HL-60/S4 (cell line): Measurements from ENCODE around the gene UBE2Q2.

ENCODE experiments used
- in situ Hi-C: fragments of 300-500 bp; cut with MboI; formaldehyde crosslinking; loops from 2 replicates; pipeline ENCODE4 v1.14.3; 2022; ENCODE audit warnings: low sequenced_read_pairs

UBE2Q2 gene

DNA sequence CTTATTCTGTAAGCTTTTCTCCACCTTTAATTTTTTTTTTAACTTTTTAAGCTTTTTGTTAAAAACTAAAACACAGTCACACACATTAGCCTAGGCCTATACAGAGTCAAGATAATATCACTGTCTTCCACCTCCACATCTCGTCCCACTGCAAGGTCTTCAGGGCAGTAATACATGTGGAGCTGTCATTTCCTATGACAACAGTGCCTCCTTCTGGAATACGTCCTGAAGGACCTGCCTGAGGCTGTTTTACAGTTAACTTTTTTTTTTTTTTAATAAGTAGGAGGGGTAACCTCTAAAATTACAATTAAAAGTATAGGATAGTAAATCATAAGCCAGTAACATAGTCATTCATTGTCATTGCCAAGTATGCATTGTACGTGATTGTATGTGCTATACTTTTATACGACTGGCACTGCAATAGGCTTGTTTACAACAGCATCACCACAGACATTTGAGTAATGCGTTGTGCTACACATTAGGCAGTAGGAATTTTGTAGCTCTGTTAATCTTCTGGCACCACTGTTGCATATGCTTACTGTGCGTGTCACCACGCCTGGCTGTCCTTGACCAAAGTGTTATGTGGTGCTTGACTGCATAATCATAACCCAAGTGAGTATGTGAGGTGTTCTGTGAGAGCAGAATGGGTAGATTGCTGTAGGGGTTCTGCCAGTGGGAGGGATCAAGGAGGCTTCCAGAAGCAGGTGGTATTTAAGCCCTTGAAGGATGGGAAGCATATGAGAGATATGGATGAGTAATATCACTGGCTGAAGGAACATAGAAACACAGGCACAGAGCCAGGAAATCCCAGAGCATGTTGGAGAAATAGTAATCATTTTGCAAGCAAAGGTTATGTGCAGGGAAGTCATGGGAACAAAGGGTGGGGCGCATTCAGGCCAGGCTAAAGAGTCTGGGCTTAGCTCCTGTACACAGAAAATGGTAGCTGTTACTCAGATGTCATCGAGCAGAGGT is 78.8 kb downstream of the UBE2Q2 start:
- in situ Hi-C loops = no loop called here

DNA sequence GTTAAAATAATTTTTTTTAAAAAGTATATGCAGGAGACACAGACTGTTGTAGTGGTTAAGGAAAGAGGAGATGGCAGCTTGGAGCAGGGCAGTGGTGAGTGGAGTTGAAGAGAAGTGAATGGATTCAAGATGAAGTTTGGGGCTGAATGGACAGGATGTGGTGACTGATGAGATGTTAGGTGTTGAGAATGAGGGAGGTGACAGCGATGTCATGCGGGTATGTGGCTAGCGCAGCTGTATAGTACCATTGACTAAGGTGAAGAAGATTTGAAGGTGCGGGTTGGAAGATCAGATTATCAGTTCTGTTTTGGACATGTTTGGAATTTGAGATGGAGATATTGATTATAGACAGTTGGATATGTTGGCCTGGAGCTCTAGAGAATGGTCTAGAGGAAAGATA is 80.5 kb downstream of the UBE2Q2 start:
- in situ Hi-C loops = no loop called here

DNA sequence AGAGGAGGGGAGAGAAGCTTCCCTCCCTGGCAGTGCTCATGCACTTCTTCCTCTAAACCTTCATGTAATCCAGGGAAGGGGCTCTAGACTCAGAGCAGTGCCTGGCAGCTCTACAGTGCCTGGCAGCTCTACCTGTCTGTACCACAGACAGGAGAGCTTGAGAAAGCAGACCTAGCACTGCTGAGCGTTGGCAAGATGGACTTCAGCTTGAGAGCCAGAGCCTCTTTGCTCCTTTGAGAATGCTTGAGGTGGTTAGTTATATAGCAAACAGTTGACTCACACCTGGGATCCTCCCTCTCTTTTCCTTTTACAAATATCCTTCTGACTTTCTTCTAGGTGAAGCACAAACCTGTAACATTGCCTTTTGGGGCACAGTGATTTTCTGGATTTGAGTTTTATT is 81.3 kb downstream of the UBE2Q2 start:
- in situ Hi-C loops = no loop called here

DNA sequence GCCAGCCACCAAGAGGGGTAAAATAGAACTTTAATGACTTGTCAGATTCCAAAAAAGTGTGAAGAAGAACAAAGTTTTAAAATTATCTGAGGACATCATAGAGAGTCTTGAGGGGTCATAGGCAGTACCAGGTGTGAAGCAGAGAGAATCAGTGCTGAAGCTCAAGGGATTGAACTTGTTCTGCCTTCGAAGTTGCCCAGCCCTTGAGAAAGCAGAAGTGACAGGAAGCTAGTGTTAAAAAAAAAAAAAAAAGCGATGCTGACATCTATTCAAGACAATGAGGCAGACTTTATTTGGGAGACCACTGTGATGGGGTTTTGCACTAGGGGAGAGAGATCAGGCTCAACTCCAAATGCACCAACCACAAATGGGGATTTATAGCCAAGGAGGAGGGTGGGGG is 82.2 kb downstream of the UBE2Q2 start:
- in situ Hi-C loops = no loop called here

DNA sequence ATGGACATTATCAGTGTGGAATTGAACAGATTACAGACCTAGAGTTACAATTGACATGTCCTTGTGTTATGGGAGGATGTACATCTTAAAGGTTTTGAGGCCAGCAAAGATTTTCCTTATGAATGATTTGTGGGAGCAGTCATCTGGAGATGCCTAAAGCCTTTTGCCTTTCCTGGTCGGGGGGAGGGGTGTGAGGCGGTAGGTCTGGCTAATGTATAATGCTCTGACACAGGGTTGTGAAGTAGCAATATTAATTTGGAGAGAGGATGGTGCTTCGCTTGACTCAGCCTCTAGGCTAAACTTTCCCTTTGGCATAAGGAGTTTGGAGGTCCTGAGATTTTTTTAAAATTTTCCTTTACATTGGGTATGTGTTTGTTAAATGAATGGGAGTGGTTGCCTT is 83.7 kb downstream of the UBE2Q2 start:
- in situ Hi-C loops = no loop called here

DNA sequence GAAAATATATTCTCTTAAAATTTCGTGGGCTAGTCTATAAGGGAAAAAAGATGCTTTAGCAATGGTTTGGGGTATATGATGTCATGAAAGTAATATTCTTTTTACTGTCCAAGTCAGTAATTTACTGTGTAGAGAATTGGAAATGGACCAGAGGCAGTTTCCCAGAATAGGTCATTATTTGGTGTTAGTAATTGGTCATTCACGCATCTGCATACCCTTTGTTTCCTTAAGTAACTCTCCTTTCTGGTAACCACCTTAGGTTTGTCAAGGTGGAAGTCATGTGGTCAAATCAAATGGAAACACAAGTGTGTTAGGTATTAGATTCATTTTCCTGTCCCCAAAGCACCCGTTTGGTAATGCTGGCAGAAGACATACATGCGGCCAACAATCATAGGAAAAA is 84.4 kb downstream of the UBE2Q2 start:
- in situ Hi-C loops = no loop called here

DNA sequence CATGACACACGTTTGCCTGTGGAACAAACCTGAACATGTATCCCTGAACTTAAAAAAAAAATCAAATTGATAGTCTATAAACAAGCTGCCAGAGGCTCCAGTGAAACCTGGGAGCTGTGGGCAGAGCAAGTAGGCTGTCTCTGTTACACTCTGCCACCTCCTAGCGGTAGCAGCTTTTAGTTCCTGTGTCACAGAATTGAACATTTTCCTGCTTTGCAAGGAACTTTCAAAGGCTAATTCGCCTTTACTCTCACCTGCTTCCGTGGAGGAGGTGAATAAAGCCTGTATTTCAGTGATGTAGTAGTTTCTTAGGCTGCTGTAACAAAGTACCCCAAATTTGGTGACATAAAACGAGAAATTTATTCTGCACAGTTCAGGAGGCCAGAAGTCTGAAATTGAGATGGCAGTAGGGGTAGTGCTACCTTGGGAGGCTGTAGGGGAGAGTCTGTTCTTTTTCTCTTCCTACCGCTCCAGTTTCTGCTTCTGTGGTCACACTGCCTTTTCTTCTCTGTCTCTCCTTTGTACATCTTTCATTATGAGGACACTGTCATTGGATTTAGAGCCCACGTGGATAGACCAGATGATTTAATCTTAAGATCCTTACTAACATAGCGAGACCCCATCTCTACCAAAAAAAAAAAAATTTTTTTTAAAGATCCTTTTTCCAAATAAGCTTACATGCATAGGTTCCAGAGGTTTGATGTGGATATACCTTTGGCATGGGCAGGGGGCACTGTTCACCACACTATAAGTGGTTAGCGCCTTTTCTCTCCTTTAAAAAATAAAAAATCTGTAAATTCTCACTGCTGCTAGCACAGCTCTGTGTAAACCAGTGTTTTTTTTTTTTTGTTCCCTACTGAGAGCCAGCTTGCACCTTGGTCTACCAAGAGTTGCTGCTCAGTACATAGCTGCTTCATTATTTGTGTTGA is 85.7 kb downstream of the UBE2Q2 start:
- in situ Hi-C loops = no loop called here

DNA sequence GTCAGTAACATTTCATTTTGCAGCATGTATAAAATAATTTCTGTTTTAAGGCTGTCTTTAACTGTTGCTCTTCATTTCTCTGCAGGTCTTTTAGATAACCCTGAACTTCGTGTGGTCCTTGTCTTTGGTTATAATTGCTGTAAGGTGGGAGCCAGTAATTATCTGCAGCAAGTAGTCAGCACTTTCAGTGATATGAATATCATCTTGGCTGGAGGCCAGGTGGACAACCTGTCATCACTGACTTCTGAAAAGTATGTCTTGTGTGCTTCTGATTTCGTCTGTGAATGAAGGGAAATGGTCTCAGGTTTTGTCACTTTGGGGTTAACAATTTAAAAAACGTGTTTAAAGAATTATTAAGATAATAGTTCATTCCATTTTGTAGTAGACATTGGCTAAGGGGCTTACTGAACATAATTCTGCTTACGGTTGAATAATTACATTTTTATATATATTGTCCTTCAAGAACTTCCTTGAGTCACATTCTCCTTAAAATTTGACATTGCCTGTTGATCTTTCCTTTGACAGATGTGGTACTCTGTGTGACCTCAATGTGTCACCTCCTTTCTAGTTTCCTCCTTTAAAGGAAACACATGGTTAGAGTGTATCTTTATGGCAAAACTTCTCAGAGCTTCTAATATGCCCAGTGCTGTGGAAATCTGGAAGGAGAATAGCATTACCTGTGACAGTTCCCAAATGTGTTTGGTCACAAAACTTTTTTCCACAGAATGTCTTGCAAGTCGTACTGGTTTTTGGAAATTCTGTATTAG is 86.7 kb downstream of the UBE2Q2 start:
- in situ Hi-C loops = no loop called here

DNA sequence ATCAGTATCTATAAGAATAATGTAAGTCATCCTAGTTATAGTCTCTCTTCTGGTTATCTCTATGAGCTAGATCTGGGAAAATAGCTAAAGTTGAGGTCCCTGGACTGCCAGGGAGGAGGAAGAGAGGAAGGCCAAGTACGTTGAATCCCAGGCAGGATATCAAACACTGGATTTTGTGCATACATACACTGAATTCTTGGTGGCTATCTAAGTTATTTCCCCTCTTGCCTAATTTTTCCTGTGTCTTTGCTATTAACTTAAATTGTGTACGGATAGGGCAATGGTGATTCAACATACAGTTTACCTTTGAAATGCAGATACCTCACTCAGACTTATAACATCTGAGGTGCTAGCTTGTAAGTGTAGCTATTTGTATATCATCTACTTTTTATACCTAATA is 87.6 kb downstream of the UBE2Q2 start:
- in situ Hi-C loops = no loop called here

DNA sequence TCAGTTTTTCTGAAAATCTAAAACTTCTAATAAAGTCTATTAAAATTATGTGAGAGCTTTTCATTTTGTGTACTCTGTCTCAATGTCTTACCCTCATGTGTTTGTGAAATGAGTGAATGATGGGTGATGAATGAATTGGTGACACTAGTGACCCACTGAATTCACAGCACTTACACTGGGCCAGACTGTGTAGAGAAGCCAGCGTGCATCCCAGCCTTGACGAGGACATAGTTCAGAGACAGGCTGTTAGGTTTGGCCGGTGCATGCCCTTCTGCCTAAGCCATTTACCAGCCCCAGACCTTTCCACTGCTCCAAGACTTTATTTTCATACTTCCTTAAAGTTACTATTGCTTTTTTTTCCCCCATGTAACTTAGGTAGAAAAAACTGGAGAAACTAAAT is 99.2 kb downstream of the UBE2Q2 start:
- in situ Hi-C loops = no loop called here

DNA sequence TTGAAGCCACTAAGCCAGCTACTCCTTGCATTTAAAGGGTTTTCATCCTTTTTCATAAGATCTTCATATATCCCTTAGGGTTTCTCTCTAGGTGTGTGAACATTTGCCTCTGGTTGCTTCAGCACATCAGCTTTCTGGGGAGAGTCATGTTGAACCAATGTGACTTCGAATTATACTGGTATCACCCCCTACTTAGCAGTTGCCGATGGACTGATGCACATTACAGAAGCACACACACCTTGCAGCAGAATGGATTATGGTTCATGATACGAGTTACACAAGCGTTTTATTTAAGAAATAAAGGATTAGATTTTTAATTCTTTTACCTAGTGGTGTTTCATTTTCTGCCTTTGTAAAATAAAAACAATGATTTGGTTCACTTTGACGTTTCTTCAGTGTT is 100.0 kb downstream of the UBE2Q2 start:
- in situ Hi-C loops = no loop called here

DNA sequence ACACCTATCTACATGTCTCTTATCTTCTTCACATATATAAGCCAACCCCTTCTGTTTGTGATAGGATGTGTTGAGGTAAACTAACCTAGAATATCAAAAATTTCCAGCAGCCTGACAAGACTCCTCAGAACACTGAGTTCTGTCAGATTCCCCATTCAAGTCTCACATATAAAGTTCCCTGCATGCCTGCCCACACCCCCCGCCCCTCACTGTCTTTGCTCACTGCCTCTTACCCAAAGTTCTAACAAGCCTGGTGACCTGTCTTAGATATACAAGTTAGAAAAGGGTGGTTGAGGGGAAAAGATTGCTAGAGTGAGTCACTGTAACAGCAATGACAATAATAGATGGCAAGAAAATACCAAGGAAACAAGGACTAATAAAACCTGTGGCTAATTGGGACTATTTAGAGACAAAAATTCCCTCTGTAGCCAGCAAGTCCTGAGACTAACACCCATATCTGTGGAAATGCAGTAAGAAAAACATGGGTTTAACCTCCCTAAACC is 100.5 kb downstream of the UBE2Q2 start:
- in situ Hi-C loops = no loop called here

DNA sequence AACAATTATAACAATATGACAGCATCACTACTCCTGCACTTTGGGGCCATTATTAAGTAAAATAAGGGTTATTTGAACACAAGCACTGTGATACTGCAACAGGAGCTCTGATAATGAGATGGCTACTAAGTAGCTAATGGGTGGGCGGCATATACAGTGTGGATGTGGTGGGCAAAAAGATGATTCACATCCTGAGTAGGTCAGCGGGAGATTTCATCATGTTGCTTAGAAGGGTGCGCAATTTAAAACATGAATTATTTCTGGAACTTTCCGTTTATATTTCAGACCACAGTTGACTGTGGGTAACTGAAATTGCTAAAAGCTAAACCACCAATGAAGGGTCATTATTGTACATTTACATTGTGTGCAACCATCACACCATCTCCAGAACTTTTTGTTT is 102.7 kb downstream of the UBE2Q2 start:
- in situ Hi-C loops = no loop called here

DNA sequence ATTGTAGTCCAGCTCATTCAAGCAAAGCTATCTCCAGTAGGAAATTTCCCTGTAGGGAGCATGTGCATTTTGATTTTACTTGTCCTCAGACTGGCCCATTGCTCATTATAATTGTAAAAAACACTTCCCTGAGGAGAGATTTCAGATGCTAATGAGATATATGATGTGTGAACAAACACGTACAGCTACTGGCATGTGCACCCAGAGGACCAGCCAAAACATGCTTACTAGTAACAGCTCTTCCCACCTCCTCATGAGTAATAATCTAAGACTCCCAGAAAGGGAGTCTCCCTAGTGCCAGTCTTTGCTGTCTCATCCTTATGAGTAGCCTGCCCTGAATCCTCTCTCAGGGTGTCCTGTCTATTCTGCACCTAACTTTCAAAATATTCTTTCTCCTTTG is 103.8 kb downstream of the UBE2Q2 start:
- in situ Hi-C loops = no loop called here

DNA sequence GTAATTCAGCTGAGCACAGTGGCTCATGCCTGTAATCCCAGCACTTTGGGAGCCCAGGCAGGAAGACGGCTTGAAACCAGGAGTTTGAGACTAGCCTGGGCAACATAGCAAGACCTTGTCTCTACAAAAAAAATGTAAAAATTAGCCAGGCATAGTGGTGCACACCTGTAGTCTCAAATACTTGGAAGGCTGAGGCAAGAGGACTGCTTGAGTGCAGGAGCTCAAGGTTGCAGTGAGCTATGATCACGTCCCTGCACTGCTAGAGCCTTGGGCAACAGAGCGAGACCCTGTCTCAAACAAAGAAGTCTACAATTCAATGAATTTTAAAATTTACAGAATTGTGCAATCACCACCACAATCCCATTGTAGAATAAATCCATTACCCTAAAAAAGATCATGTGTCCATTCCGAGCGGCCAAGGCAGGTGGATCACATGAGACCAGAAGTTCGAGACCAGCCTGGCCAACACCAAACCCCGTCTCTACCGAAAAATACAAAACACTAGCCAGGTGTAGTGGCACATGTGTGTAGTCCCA is 105.6 kb downstream of the UBE2Q2 start:
- in situ Hi-C loops = no loop called here
